A673 (cell line): ENCODE measurements around the gene SPG11. TPM values are rescaled to one million over a fixed set of nuclear protein-coding genes. Genes with fewer than 3 reads are reported as not detected.
"Not testable (repeated sequence)": the region's sequence is repeated elsewhere in the genome, so short reads cannot be mapped to it uniquely, and the experiment has no call there.

Experiments used
- BruUV-seq: library from RNA; stranded (reverse); fragments of 400-500 nt; replicated peaks from 2 replicates; lab custom pipeline; 2021; lab: Mats Ljungman, UMichigan
- CTCF ChIA-PET: fragments of 300-600 bp; sonication (Branson Sonifier 250); formaldehyde crosslinking; loops from one replicate; lab custom pipeline; 2022; ENCODE audit warnings: antibody characterized with exemption; lab: Charles Lee
- POLR2A ChIA-PET: fragments of 300-600 bp; sonication (Branson Sonifier 250); formaldehyde crosslinking; loops from one replicate; lab custom pipeline; 2022; ENCODE audit warnings: antibody characterized with exemption; ENCODE audit not compliant: low non-redundant PET; lab: Charles Lee
- DNase-seq: peaks from one replicate; pipeline ENCODE4 v3.0.0-alpha.2; 2015; ENCODE audit warnings: low spot score
- H3K27ac ChIP-seq: fragments of 200-600 bp; sonication (generic); 2 replicates; pipeline ENCODE4 v1.5.1; 2016; ENCODE audit warnings: mixed run types, low read depth, mild to moderate bottlenecking, mixed read lengths, antibody characterized with exemption, low read length; ENCODE audit not compliant: poor library complexity, severe bottlenecking
- H3K27me3 ChIP-seq: fragments of 200-600 bp; sonication (generic); replicated peaks from 2 replicates; pipeline ENCODE4 v1.6.1; 2017; ENCODE audit warnings: mixed run types, low read depth, mild to moderate bottlenecking, mixed read lengths, antibody characterized with exemption, low read length; ENCODE audit not compliant: insufficient read depth, poor library complexity
- H3K36me3 ChIP-seq: fragments of 200-600 bp; sonication (generic); 2 replicates; pipeline ENCODE4 v1.6.1; 2016; ENCODE audit warnings: mixed run types, mild to moderate bottlenecking, mixed read lengths, antibody characterized with exemption, low read length; ENCODE audit not compliant: insufficient read depth, poor library complexity, severe bottlenecking
- H3K4me1 ChIP-seq: fragments of 200-600 bp; sonication (generic); 2 replicates; pipeline ENCODE4 v1.6.1; 2017; ENCODE audit warnings: mixed run types, mild to moderate bottlenecking, mixed read lengths, antibody characterized with exemption, low read length; ENCODE audit not compliant: insufficient read depth, poor library complexity, severe bottlenecking
- H3K4me3 ChIP-seq: fragments of 200-600 bp; sonication (generic); 2 replicates; pipeline ENCODE4 v1.5.1; 2016; ENCODE audit warnings: low read depth, mixed run types, mild to moderate bottlenecking, mixed read lengths, low read length; ENCODE audit not compliant: poor library complexity, severe bottlenecking
- H3K9me3 ChIP-seq: fragments of 200-600 bp; sonication (generic); 2 replicates; pipeline ENCODE4 v1.6.1; 2016; ENCODE audit warnings: mixed run types, low read depth, mild to moderate bottlenecking, mixed read lengths, antibody characterized with exemption, low read length; ENCODE audit not compliant: poor library complexity, severe bottlenecking
- EZH2 ChIP-seq: fragments of 200-600 bp; sonication (generic); IDR thresholded peaks from 2 replicates; pipeline ENCODE4 v1.6.1; 2017; ENCODE audit warnings: borderline replicate concordance, low read depth, mild to moderate bottlenecking, mixed read lengths, antibody characterized with exemption, low read length; ENCODE audit not compliant: poor library complexity, severe bottlenecking
- intact Hi-C: fragments of 100-400 bp; cut with micrococcal nuclease; formaldehyde crosslinking; loops from one replicate; pipeline ENCODE4 v1.10.0; 2022; ENCODE audit not compliant: unreplicated experiment
- total RNA-seq: library from RNA; stranded (reverse); gene quantifications from 2 replicates; pipeline ENCODE4 v1.2.3, GENCODE V29; 2021
- TF ChIP-seq, protein P1 (sequence below): fragments of 300-800, 200-600 bp; sonication (generic); conservative IDR thresholded peaks from 2 replicates; pipeline ENCODE4 v1.5.1; 2017; ENCODE audit warnings: low read depth, mild to moderate bottlenecking, antibody characterized with exemption, low read length, moderate library complexity, mixed read lengths

Gene SPG11
- total RNA-seq, 1 experiment from 2014 or later = 55.4 TPM

- intact Hi-C loops = no loop called here
- Histone ChIP-seq H3K27me3 (no peaks in the 10 kb centered on the region), H3K27ac (no peak overlapping the region), H3K36me3 (peaks cover under 1% of the 10 kb centered on the region), H3K4me1 (peaks cover 4% of the 10 kb centered on the region), H3K4me3 (no peak overlapping the region), H3K9me3 (no peaks in the 10 kb centered on the region)
- BruUV-seq = no TSS peak
- ChIA-PET CTCF (no interaction called here), POLR2A (no interaction called here)
- TF ChIP-seq EZH2 = no peak
- TF ChIP-seq, protein P1, sequence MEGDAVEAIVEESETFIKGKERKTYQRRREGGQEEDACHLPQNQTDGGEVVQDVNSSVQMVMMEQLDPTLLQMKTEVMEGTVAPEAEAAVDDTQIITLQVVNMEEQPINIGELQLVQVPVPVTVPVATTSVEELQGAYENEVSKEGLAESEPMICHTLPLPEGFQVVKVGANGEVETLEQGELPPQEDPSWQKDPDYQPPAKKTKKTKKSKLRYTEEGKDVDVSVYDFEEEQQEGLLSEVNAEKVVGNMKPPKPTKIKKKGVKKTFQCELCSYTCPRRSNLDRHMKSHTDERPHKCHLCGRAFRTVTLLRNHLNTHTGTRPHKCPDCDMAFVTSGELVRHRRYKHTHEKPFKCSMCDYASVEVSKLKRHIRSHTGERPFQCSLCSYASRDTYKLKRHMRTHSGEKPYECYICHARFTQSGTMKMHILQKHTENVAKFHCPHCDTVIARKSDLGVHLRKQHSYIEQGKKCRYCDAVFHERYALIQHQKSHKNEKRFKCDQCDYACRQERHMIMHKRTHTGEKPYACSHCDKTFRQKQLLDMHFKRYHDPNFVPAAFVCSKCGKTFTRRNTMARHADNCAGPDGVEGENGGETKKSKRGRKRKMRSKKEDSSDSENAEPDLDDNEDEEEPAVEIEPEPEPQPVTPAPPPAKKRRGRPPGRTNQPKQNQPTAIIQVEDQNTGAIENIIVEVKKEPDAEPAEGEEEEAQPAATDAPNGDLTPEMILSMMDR = peak; percentile 22; the same call in 1 of the 2 replicates
- DNase-seq = peak; percentile 18
These were observed 130.8 kb downstream of the SPG11 start for GRCh38 chr15:44532689-44533088.

DNA sequence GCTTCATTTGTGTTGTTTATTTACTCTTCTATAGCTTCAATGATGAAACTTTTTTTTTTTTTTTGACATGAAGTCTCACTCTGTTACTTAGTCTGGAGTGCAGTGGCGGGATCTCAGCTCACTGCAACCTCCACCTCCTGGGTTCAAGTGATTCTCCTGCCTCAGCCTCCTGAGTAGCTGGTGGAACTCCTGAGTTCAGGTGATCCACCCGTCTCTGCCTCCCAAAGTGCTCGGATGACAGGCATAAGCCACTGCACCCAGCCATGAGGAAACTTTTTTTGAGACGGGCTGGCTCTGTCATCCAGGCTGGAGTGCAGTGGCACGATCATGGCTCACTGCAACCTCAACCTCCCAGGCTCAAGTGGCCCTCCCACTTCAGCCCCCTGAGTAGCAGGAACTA is 131.2 kb downstream of the SPG11 start:
- H3K4me1 ChIP-seq, DNase-seq, H3K36me3 ChIP-seq, H3K9me3 ChIP-seq, H3K27ac ChIP-seq, H3K4me3 ChIP-seq, POLR2A ChIA-PET, CTCF ChIA-PET, intact Hi-C loops, H3K27me3 ChIP-seq, BruUV-seq: not testable (repeated sequence)

GRCh38 chr15:44530653-44531052 is 132.8 kb downstream of the SPG11 start:
- no TSS peak for BruUV-seq
- intact Hi-C loops = no loop called here
- H3K27me3 ChIP-seq = no peaks in the 10 kb centered on the region
- TF ChIP-seq, protein P1 = no peak
- TF ChIP-seq EZH2 = no peak
- H3K4me3 ChIP-seq = no peak overlapping the region
- POLR2A ChIA-PET = no interaction called here
- DNase-seq = no peak
- no peaks in the 10 kb centered on the region for H3K4me1 ChIP-seq
- CTCF ChIA-PET = interaction anchor here (0.6 kb wide), 1 partner anchor 507 kb away, joined by 3 read pairs; no protein-coding TSS in a partner anchor
- H3K9me3 ChIP-seq = no peaks in the 10 kb centered on the region
- peaks cover 6% of the 10 kb centered on the region for H3K36me3 ChIP-seq
- H3K27ac ChIP-seq = no peak overlapping the region
